Fibroblast of pulmonary artery (primary cell): ENCODE measurements around the gene PRMT3.

ENCODE experiments used
- DNase-seq: peaks from one replicate; pipeline ENCODE4 v3.0.0-alpha.2; 2010; ENCODE audit warnings: low read depth
- H3K4me3 ChIP-seq: replicated peaks from 2 replicates; pipeline ENCODE4 v1.5.1; 2011; ENCODE audit warnings: low read depth, mild to moderate bottlenecking, control low read depth, low read length, moderate library complexity
- CTCF ChIP-seq: IDR thresholded peaks from 2 replicates; pipeline ENCODE4 v1.5.1; 2011; ENCODE audit warnings: mild to moderate bottlenecking, control low read depth, low read length, inconsistent platforms; ENCODE audit errors: missing control alignments

Gene PRMT3

GRCh38 chr11:20355221-20356219, 32.0 kb upstream of the PRMT3 start:
- peak; percentile 59 for DNase-seq
- H3K4me3 ChIP-seq = no peak overlapping the region
- TF ChIP-seq CTCF = peak; percentile 67

- no peak for DNase-seq
- no peak for TF ChIP-seq CTCF
- no peak overlapping the region for H3K4me3 ChIP-seq
Observed at GRCh38 chr11:20357150-20357549, 30.4 kb upstream of the PRMT3 start.

GRCh38 chr11:20360650-20361049, 26.9 kb upstream of the PRMT3 start:
- peak; percentile 43 for DNase-seq
- H3K4me3 ChIP-seq = no peak overlapping the region

GRCh38 chr11:20362481-20362880, 25.0 kb upstream of the PRMT3 start:
- TF ChIP-seq CTCF = no peak
- DNase-seq = peak; percentile 29
- no peak overlapping the region for H3K4me3 ChIP-seq

More at GRCh38 chr11:20360650-20361049, 26.9 kb upstream of the PRMT3 start:
- TF ChIP-seq CTCF = no peak

GRCh38 chr11:20363149-20363499, 24.4 kb upstream of the PRMT3 start:
- no peak for TF ChIP-seq CTCF
- H3K4me3 ChIP-seq = peak overlapping the region; percentile 56
- no peak for DNase-seq

- peak; percentile 68 for DNase-seq
- TF ChIP-seq CTCF = no peak
- peak within 1 kb of the TSS; percentile 56 for H3K4me3 ChIP-seq
Observed at GRCh38 chr11:20363500-20364340, 23.8 kb upstream of the PRMT3 start, which contains the start of gene HTATIP2. Gene HTATIP2, plus strand, starts transcription at chr11:20363714. Its CDS starts 524 bp downstream, at chr11:20364238.
